Endodermal cell (in vitro differentiated cells): ENCODE data around the gene SPACDR. TPM values are rescaled to one million over a fixed set of nuclear protein-coding genes. Genes with fewer than 3 reads are reported as not detected.
A peak's percentile ranks its signal among the peaks of the same experiment; 100 is the strongest.

Experiments
- DNase-seq: peaks from one replicate; pipeline ENCODE4 v3.0.0-alpha.2; 2017
- H3K27ac ChIP-seq: 2 replicates; pipeline ENCODE4 v1.5.1; 2013; ENCODE audit warnings: mild to moderate bottlenecking, low read depth, low read length, moderate library complexity
- H3K27me3 ChIP-seq: 2 replicates; pipeline ENCODE4 v1.6.1; 2013; ENCODE audit warnings: mild to moderate bottlenecking, low read length, moderate library complexity; ENCODE audit not compliant: insufficient read depth, control insufficient read depth, poor library complexity, severe bottlenecking
- H3K36me3 ChIP-seq: 2 replicates; pipeline ENCODE4 v1.7.0; 2013; ENCODE audit warnings: mild to moderate bottlenecking, low read length, moderate library complexity; ENCODE audit not compliant: control insufficient read depth, insufficient read depth
- H3K4me1 ChIP-seq: one replicate; pipeline ENCODE4 v1.7.0; 2013; ENCODE audit warnings: low read length; ENCODE audit not compliant: control insufficient read depth, insufficient read depth
- H3K4me3 ChIP-seq: 2 replicates; pipeline ENCODE4 v1.5.1; 2013; ENCODE audit warnings: mild to moderate bottlenecking, low read length, moderate library complexity
- H3K9ac ChIP-seq: 2 replicates; pipeline ENCODE4 v1.6.1; 2013; ENCODE audit warnings: mild to moderate bottlenecking, low read length, moderate library complexity; ENCODE audit not compliant: poor library complexity, severe bottlenecking; ENCODE audit errors: extremely low read depth
- H3K9me3 ChIP-seq: 2 replicates; pipeline ENCODE4 v1.6.1; 2013; ENCODE audit warnings: mild to moderate bottlenecking, low read length, moderate library complexity; ENCODE audit not compliant: control insufficient read depth
- H3K27ac Mint-ChIP-seq: 2 replicates; pipeline ENCODE4 v1.8.0; 2020; ENCODE audit warnings: mixed read lengths
- H3K27me3 Mint-ChIP-seq: 2 replicates; pipeline ENCODE4 v1.8.0; 2021; ENCODE audit warnings: mild to moderate bottlenecking, mixed read lengths; ENCODE audit not compliant: insufficient read depth
- H3K36me3 Mint-ChIP-seq: 2 replicates; pipeline ENCODE4 v1.8.0; 2020; ENCODE audit warnings: low read depth, mixed read lengths
- H3K4me1 Mint-ChIP-seq: 2 replicates; pipeline ENCODE4 v1.8.0; 2020; ENCODE audit warnings: mixed read lengths
- H3K4me3 Mint-ChIP-seq: 2 replicates; pipeline ENCODE4 v1.8.0; 2020; ENCODE audit warnings: mild to moderate bottlenecking, moderate library complexity, mixed read lengths
- H3K9me3 Mint-ChIP-seq: 2 replicates; pipeline ENCODE4 v1.8.0; 2020; ENCODE audit warnings: mild to moderate bottlenecking, mixed read lengths
- CTCF ChIP-seq: fragments of 200-600 bp; sonication (generic); conservative IDR thresholded peaks from 2 replicates; pipeline ENCODE4 v1.5.0; 2021; ENCODE audit warnings: antibody characterized with exemption, mild to moderate bottlenecking
- WGBS, 2 experiments: methylation state at CpG; one replicate each; pipeline versions ENCODE4 v1.1.5 to v1.1.7; 2013; ENCODE audit warnings: missing lambda C conversion rate in 2 of 2, mixed read lengths in 1 of 2; ENCODE audit not compliant: insufficient coverage in 1 of 2, insufficient read length in 1 of 2; 5-methylcytosine and 5-hydroxymethylcytosine counted together
- total RNA-seq, 2 donors: library from RNA; stranded (reverse); fragmentation: NEBNext Ultra II Directional in 1 of 2; extraction: Animal tissue kit (Norgen Biotek cat#: 25700) in 1 of 2; gene quantifications; 2 replicates in 1 of 2; 3 replicates in 1 of 2; pipeline ENCODE4 v1.2.1, GENCODE V29; 2021

Gene SPACDR
- total RNA-seq, 2 donors from 2014 or later, result 1.3 to 1.5 TPM

GRCh38 chr7:100476903-100477870, 13.1 kb upstream of the SPACDR start:
- Histone ChIP-seq H3K36me3 (peaks cover 7% of the 10 kb centered on the region), H3K9ac (no peak overlapping the region), H3K4me1 (no peaks in the 10 kb centered on the region), H3K4me3 (peak overlapping the region; percentile 88), H3K9me3 (no peaks in the 10 kb centered on the region), H3K27me3 (no peaks in the 10 kb centered on the region), H3K27ac (no peak overlapping the region)
- peak; percentile 61 for TF ChIP-seq CTCF
- DNase-seq, result peak; percentile 81
- Mint-ChIP-seq H3K27ac (no peak overlapping the region), H3K36me3 (peaks cover 13% of the 10 kb centered on the region), H3K4me1 (peaks cover 11% of the 10 kb centered on the region), H3K9me3 (no peaks in the 10 kb centered on the region), H3K27me3 (no peaks in the 10 kb centered on the region), H3K4me3 (peak overlapping the region; percentile 76)
- WGBS, 2 experiments, result 78 to 89% methylated on average over 13 to 30 of the region's 30 CpGs

GRCh38 chr7:100476101-100476780, 12.2 kb upstream of the SPACDR start:
- peak overlapping the region; percentile 6 for H3K27ac ChIP-seq
- Mint-ChIP-seq H3K9me3 (no peaks in the 10 kb centered on the region), H3K4me1 (peaks cover 13% of the 10 kb centered on the region), H3K4me3 (peak overlapping the region; percentile 76), H3K27ac (no peak overlapping the region), H3K36me3 (peaks cover 15% of the 10 kb centered on the region), H3K27me3 (no peaks in the 10 kb centered on the region)
- WGBS, 2 experiments, result 50% methylated on average over 6 of the region's 6 CpGs; no CpG with 5 or more reads in 1 of the 2 experiments
- peak overlapping the region; percentile 88 for H3K4me3 ChIP-seq
- TF ChIP-seq CTCF, result no peak
- H3K9me3 ChIP-seq, result no peaks in the 10 kb centered on the region
- no peaks in the 10 kb centered on the region for H3K4me1 ChIP-seq
- no peak overlapping the region for H3K9ac ChIP-seq
- no peak for DNase-seq
- peaks cover 7% of the 10 kb centered on the region for H3K36me3 ChIP-seq
- H3K27me3 ChIP-seq, result no peaks in the 10 kb centered on the region

- no peak overlapping the region for H3K27ac Mint-ChIP-seq
- H3K27me3 ChIP-seq, result no peaks in the 10 kb centered on the region
- no peaks in the 10 kb centered on the region for H3K27me3 Mint-ChIP-seq
- no peaks in the 10 kb centered on the region for H3K9me3 ChIP-seq
- H3K36me3 Mint-ChIP-seq, result peaks cover 17% of the 10 kb centered on the region
- no peaks in the 10 kb centered on the region for H3K9me3 Mint-ChIP-seq
- H3K27ac ChIP-seq, result peak overlapping the region; percentile 6
- H3K4me3 ChIP-seq, result no peak overlapping the region
- H3K9ac ChIP-seq, result no peak overlapping the region
- no peak for TF ChIP-seq CTCF
- DNase-seq, result no peak
- H3K4me1 Mint-ChIP-seq, result peaks cover 13% of the 10 kb centered on the region
- H3K4me3 Mint-ChIP-seq, result no peak overlapping the region
- no peaks in the 10 kb centered on the region for H3K4me1 ChIP-seq
- H3K36me3 ChIP-seq, result peaks cover 10% of the 10 kb centered on the region
- 49 to 73% methylated on average over 4 to 7 of the region's 9 CpGs for WGBS, 2 experiments
Observed at GRCh38 chr7:100475549-100475948, 11.5 kb upstream of the SPACDR start.
